ENCODE results near the gene SMIM32. TPM values are rescaled to one million over a fixed set of nuclear protein-coding genes. Genes with fewer than 3 reads are reported as not detected.
A peak's percentile ranks its signal among the peaks of the same experiment; 100 is the strongest.

The SMIM32 gene
- total and polyA plus RNA-seq, 2 donors from 2014 or later, result 5.1 to 63.6 TPM

GRCh38 chr5:136164226-136164625 is 28.7 kb downstream of the SMIM32 start:
- H3K27me3 ChIP-seq (ENCODE audit: control insufficient read depth, insufficient read depth, low read length), result no peaks in the 10 kb centered on the region
- H3K4me1 ChIP-seq (ENCODE audit: control insufficient read depth in 2 of 3, insufficient read depth in 2 of 3, low read depth in 1 of 3, low read length in 3 of 3), result no peaks in the 10 kb centered on the region
- no peaks in the 10 kb centered on the region for H3K9me3 ChIP-seq (ENCODE audit: control insufficient read depth in 2 of 3, insufficient read depth in 1 of 3, low read length in 3 of 3)
- FAIRE-seq (no peak), DNase-seq (no peak)
- no peak for TF ChIP-seq CTCF (IDR thresholded peaks at IDR 0.05; ENCODE audit: borderline replicate concordance, extremely low read depth, insufficient read depth)
- no peak overlapping the region for H3K9ac ChIP-seq (ENCODE audit: low read length in 3 of 3)
- intact Hi-C loops (cut with DNase I), result no loop called here
- H3K4me3 ChIP-seq (ENCODE audit: low read length in 3 of 3), result no peak overlapping the region
- peaks cover 0 to 5% (median 2%) of the 10 kb centered on the region in 3 donors for H3K36me3 ChIP-seq (ENCODE audit: control insufficient read depth in 2 of 3, insufficient read depth in 3 of 3, low read length in 3 of 3)
- H3K27ac ChIP-seq (ENCODE audit: low read depth in 2 of 2, low read length in 2 of 2), result no peak overlapping the region

GRCh38 chr5:136162008-136162407 is 31.0 kb downstream of the SMIM32 start:
- DNase-seq (peak in 1 of 5 donors; percentile 27), FAIRE-seq (no peak)
- intact Hi-C loops (cut with DNase I), result no loop called here
- H3K27ac ChIP-seq (ENCODE audit: low read depth in 2 of 2, low read length in 2 of 2), result no peak overlapping the region
- no peak for TF ChIP-seq CTCF (IDR thresholded peaks at IDR 0.05; ENCODE audit: borderline replicate concordance, extremely low read depth, insufficient read depth)
- no peaks in the 10 kb centered on the region for H3K9me3 ChIP-seq (ENCODE audit: control insufficient read depth in 2 of 3, insufficient read depth in 1 of 3, low read length in 3 of 3)
- H3K4me3 ChIP-seq (ENCODE audit: low read length in 3 of 3), result no peak overlapping the region
- no peak overlapping the region for H3K9ac ChIP-seq (ENCODE audit: low read length in 3 of 3)
- no peaks in the 10 kb centered on the region for H3K4me1 ChIP-seq (ENCODE audit: control insufficient read depth in 2 of 3, insufficient read depth in 2 of 3, low read depth in 1 of 3, low read length in 3 of 3)
- no peaks in the 10 kb centered on the region for H3K27me3 ChIP-seq (ENCODE audit: control insufficient read depth, insufficient read depth, low read length)
- H3K36me3 ChIP-seq (ENCODE audit: control insufficient read depth in 2 of 3, insufficient read depth in 3 of 3, low read length in 3 of 3), result peaks cover 0 to 5% (median 2%) of the 10 kb centered on the region in 3 donors

GRCh38 chr5:136159457-136159856 is 33.5 kb downstream of the SMIM32 start:
- DNase-seq, result no peak
- no peak for TF ChIP-seq CTCF (IDR thresholded peaks at IDR 0.05; ENCODE audit: borderline replicate concordance, extremely low read depth, insufficient read depth)
- intact Hi-C loops (cut with DNase I), result no loop called here
- no peaks in the 10 kb centered on the region for H3K27me3 ChIP-seq (ENCODE audit: control insufficient read depth, insufficient read depth, low read length)
- H3K27ac ChIP-seq (ENCODE audit: low read depth in 2 of 2, low read length in 2 of 2), result no peak overlapping the region
- no peak overlapping the region for H3K4me3 ChIP-seq (ENCODE audit: low read length in 3 of 3)
- no peaks in the 10 kb centered on the region for H3K9me3 ChIP-seq (ENCODE audit: control insufficient read depth in 2 of 3, insufficient read depth in 1 of 3, low read length in 3 of 3)
- H3K4me1 ChIP-seq (ENCODE audit: control insufficient read depth in 2 of 3, insufficient read depth in 2 of 3, low read depth in 1 of 3, low read length in 3 of 3), result no peaks in the 10 kb centered on the region
- H3K9ac ChIP-seq (ENCODE audit: low read length in 3 of 3), result no peak overlapping the region
- FAIRE-seq, result no peak
- H3K36me3 ChIP-seq (ENCODE audit: control insufficient read depth in 2 of 3, insufficient read depth in 3 of 3, low read length in 3 of 3), result peaks cover 8 to 20% (median 9%) of the 10 kb centered on the region in 3 donors

GRCh38 chr5:136157514-136157913 is 35.4 kb downstream of the SMIM32 start:
- FAIRE-seq (no peak), DNase-seq (no peak)
- Histone ChIP-seq H3K27ac (ENCODE audit: low read depth in 2 of 2, low read length in 2 of 2) (no peak overlapping the region), H3K9me3 (ENCODE audit: control insufficient read depth in 2 of 3, insufficient read depth in 1 of 3, low read length in 3 of 3) (no peaks in the 10 kb centered on the region), H3K4me1 (ENCODE audit: control insufficient read depth in 2 of 3, insufficient read depth in 2 of 3, low read depth in 1 of 3, low read length in 3 of 3) (no peaks in the 10 kb centered on the region), H3K36me3 (ENCODE audit: control insufficient read depth in 2 of 3, insufficient read depth in 3 of 3, low read length in 3 of 3) (peaks cover 8 to 25% (median 11%) of the 10 kb centered on the region in 3 donors), H3K4me3 (ENCODE audit: low read length in 3 of 3) (no peak overlapping the region), H3K9ac (ENCODE audit: low read length in 3 of 3) (no peak overlapping the region), H3K27me3 (ENCODE audit: control insufficient read depth, insufficient read depth, low read length) (no peaks in the 10 kb centered on the region)
- no peak for TF ChIP-seq CTCF (IDR thresholded peaks at IDR 0.05; ENCODE audit: borderline replicate concordance, extremely low read depth, insufficient read depth)
- intact Hi-C loops (cut with DNase I), result no loop called here

Data from kidney (tissue), 14 donors.